ENCODE measurements around the gene SNRNP25. TPM values are rescaled to one million over a fixed set of nuclear protein-coding genes. Genes with fewer than 3 reads are reported as not detected.
A peak's percentile ranks its signal among the peaks of the same experiment; 100 is the strongest.

Gene SNRNP25
- total RNA-seq, 1 donor from 2014 or later: 30.6 TPM

DNA sequence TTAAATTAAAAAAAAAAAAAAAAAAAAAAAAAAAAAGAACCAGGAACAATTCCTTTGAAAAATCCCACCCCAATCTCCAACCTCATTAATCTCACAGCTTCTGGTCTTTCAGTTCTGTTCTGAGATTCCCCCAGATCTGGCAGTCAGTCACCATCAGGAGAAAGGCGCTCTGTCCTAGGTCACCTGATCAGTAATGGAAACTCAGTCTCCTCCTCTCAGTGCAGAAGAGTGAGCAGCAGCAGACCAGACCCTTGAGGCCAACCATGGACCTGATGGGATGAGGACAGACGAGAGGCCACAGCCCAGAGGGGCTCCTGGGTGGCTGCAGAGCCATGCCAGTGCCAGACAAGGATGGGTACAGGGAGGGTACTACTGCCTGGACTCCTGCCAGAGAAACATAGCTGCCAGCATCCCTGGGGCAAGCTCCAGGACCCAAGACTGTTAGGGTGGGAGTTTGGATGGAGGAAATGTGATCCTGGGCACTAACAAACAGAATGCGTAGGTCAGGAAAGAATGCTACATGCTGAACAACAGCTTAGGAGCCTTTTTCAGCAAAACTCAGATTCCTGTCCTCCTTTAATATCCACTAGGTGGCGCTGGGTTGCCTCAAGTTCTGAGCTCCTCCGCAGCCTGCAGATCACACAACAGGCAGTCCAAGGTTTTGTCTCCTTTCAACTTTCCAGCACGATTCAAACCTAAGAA lies 53.1 kb downstream of the SNRNP25 start:
- DNase-seq (ENCODE audit: low spot score): peak; percentile 50
- Mint-ChIP-seq H3K27me3 (ENCODE audit: unreplicated experiment) (peaks cover 2% of the 10 kb centered on the region), H3K27ac (ENCODE audit: unreplicated experiment) (no peak overlapping the region), H3K4me3 (ENCODE audit: unreplicated experiment) (no peak overlapping the region), H3K36me3 (ENCODE audit: low read depth, unreplicated experiment) (peaks cover 22% of the 10 kb centered on the region), H3K4me1 (ENCODE audit: unreplicated experiment) (no peaks in the 10 kb centered on the region), H3K9me3 (ENCODE audit: unreplicated experiment) (no peaks in the 10 kb centered on the region)
- TF ChIP-seq, protein P1, sequence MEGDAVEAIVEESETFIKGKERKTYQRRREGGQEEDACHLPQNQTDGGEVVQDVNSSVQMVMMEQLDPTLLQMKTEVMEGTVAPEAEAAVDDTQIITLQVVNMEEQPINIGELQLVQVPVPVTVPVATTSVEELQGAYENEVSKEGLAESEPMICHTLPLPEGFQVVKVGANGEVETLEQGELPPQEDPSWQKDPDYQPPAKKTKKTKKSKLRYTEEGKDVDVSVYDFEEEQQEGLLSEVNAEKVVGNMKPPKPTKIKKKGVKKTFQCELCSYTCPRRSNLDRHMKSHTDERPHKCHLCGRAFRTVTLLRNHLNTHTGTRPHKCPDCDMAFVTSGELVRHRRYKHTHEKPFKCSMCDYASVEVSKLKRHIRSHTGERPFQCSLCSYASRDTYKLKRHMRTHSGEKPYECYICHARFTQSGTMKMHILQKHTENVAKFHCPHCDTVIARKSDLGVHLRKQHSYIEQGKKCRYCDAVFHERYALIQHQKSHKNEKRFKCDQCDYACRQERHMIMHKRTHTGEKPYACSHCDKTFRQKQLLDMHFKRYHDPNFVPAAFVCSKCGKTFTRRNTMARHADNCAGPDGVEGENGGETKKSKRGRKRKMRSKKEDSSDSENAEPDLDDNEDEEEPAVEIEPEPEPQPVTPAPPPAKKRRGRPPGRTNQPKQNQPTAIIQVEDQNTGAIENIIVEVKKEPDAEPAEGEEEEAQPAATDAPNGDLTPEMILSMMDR (IDR thresholded peaks at IDR 0.05; ENCODE audit: unreplicated experiment): peak; percentile 78

Small RNA genes lying within 50 kb of the gene (microRNA-seq; reads per million reads assigned to microRNA genes)
- gene MIR6859-4 (ENCODE audit: unreplicated experiment): not detected

Other genes with a start within 250 kb of the SNRNP25 start
- gene POLR3K, start 220 bp upstream of the SNRNP25 start, total RNA-seq (ENCODE audit: unreplicated experiment): 11.9 TPM
- 60.7 TPM for gene RHBDF1, start 18.8 kb downstream of the SNRNP25 start, total RNA-seq (ENCODE audit: unreplicated experiment)
- gene MPG, start 24.4 kb downstream of the SNRNP25 start, total RNA-seq (ENCODE audit: unreplicated experiment): 38.6 TPM
- 39.1 TPM for gene NPRL3, start 84.8 kb downstream of the SNRNP25 start, total RNA-seq (ENCODE audit: unreplicated experiment)
- gene HBZ, start 98.8 kb downstream of the SNRNP25 start, total RNA-seq (ENCODE audit: unreplicated experiment): not detected
- gene HBM, start 112.2 kb downstream of the SNRNP25 start, total RNA-seq (ENCODE audit: unreplicated experiment): not detected
- gene HBA2, start 119.0 kb downstream of the SNRNP25 start, total RNA-seq (ENCODE audit: unreplicated experiment): not detected
- not detected for gene HBA1, start 122.9 kb downstream of the SNRNP25 start, total RNA-seq (ENCODE audit: unreplicated experiment)
- gene HBQ1, start 126.6 kb downstream of the SNRNP25 start, total RNA-seq (ENCODE audit: unreplicated experiment): not detected
- 92.2 TPM for gene LUC7L, start 175.6 kb downstream of the SNRNP25 start, total RNA-seq (ENCODE audit: unreplicated experiment)
- gene FAM234A, start 181.0 kb downstream of the SNRNP25 start, total RNA-seq (ENCODE audit: unreplicated experiment): 72.3 TPM
- not detected for gene RGS11, start 222.1 kb downstream of the SNRNP25 start, total RNA-seq (ENCODE audit: unreplicated experiment)
- gene ARHGDIG, start 226.8 kb downstream of the SNRNP25 start, total RNA-seq (ENCODE audit: unreplicated experiment): not detected
- gene PDIA2, start 229.3 kb downstream of the SNRNP25 start, total RNA-seq (ENCODE audit: unreplicated experiment): not detected